K562 (cell line): ENCODE data around the gene HEXIM1. TPM values are rescaled to one million over a fixed set of nuclear protein-coding genes. Genes with fewer than 3 reads are reported as not detected.

ENCODE experiments used
- CEBPB ChIP-seq: fragments of 450-650 bp; IDR thresholded peaks from 2 replicates; pipeline ENCODE4 v1.6.1; 2016; ENCODE audit warnings: missing genetic modification characterization, missing compliant biosample characterization
- ETV1 ChIP-seq: fragments of 450-650 bp; conservative IDR thresholded peaks from 2 replicates; pipeline ENCODE4 v1.6.1; 2016; ENCODE audit warnings: missing genetic modification characterization, control low read depth, low read depth, missing compliant biosample characterization
- HCFC1 ChIP-seq: IDR thresholded peaks from 2 replicates; pipeline ENCODE4 v1.6.1; 2012; ENCODE audit warnings: low read depth, low read length, improper control_type of control experiment
- MEIS2 ChIP-seq: fragments of 450-650 bp; IDR thresholded peaks from 2 replicates; pipeline ENCODE4 v1.6.1; 2014; ENCODE audit warnings: mild to moderate bottlenecking; ENCODE audit not compliant: partially characterized antibody
- MTA3 ChIP-seq: fragments of 450-650 bp; formaldehyde crosslinking; IDR thresholded peaks from 2 replicates; pipeline ENCODE4 v1.6.1; 2017; ENCODE audit warnings: mild to moderate bottlenecking, borderline replicate concordance
- NCOR1 ChIP-seq: fragments of 450-650 bp; IDR thresholded peaks from 2 replicates; pipeline ENCODE4 v1.6.1; 2016; ENCODE audit warnings: mild to moderate bottlenecking, moderate library complexity
- POLR2AphosphoS2 ChIP-seq: IDR thresholded peaks from 2 replicates; pipeline ENCODE4 v1.6.1; 2012; ENCODE audit warnings: low read length, improper control_type of control experiment
- POLR2AphosphoS5 ChIP-seq: IDR thresholded peaks from 2 replicates; pipeline ENCODE4 v1.6.1; 2011; ENCODE audit warnings: mild to moderate bottlenecking, low read depth, low read length, moderate library complexity; ENCODE audit not compliant: control insufficient read depth, insufficient read depth
- POLR2G ChIP-seq: fragments of 200-400 bp; formaldehyde crosslinking; IDR thresholded peaks from 2 replicates; pipeline ENCODE4 v1.6.1; 2017; ENCODE audit warnings: low read depth, mild to moderate bottlenecking, antibody characterized with exemption, low read length, moderate library complexity
- SMARCA4 ChIP-seq: fragments of 450-650 bp; IDR thresholded peaks from 2 replicates; pipeline ENCODE4 v1.6.1; 2016
- SRSF7 ChIP-seq: fragments of 200-400 bp; formaldehyde crosslinking; optimal IDR thresholded peaks from 2 replicates; pipeline ENCODE3; 2017; ENCODE audit warnings: mild to moderate bottlenecking, low read depth, low read length
- TCF3 ChIP-seq: sonication (generic); formaldehyde crosslinking; IDR thresholded peaks from 2 replicates; pipeline ENCODE4 v1.4.0; 2020; ENCODE audit warnings: mild to moderate bottlenecking, missing genetic modification reagents
- THRB ChIP-seq: fragments of 450-650 bp; formaldehyde crosslinking; conservative IDR thresholded peaks from 2 replicates; pipeline ENCODE4 v1.4.0; 2022; ENCODE audit warnings: mild to moderate bottlenecking, missing genetic modification characterization
- TRIM28 ChIP-seq: fragments of 450-650 bp; IDR thresholded peaks from 2 replicates; pipeline ENCODE4 v1.6.1; 2017
- ZNF740 ChIP-seq, 3 experiments: fragments of 200-800 bp in 1 of 3; sonication (Bioruptor generic) in 1 of 3; sonication (generic) in 1 of 3; formaldehyde crosslinking in 1 of 3; IDR thresholded peaks; 2 replicates each; pipeline versions ENCODE4 v1.6.1 to v1.8.0; 2016 to 2022; ENCODE audit warnings: mild to moderate bottlenecking in 2 of 3, missing compliant biosample characterization in 2 of 3, missing genetic modification characterization in 2 of 3, missing genetic modification reagents in 1 of 3
- polyA plus RNA-seq, 8 experiments: library from polyadenylated mRNA; depleted of rRNA in 4 of 8; stranded (reverse) in 5 of 8; unstranded in 3 of 8; fragments of >200 nt; fragmentation: Nextera tagmentation in 2 of 8; fragmentation: Illumina TruSeq in 1 of 8; extraction: Ambion mirVana in 2 of 8; extraction: Trizol in 1 of 8; gene quantifications; 2 replicates each; pipeline versions ENCODE4 v1.2.1 to v1.2.3, GENCODE V29; 2011 to 2014; ENCODE audit warnings: inconsistent platforms in 1 of 8, missing spikeins in 1 of 8
- total RNA-seq, 7 experiments: library from RNA; depleted of rRNA in 6 of 7; stranded (reverse); fragments of >200 nt in 6 of 7; fragmentation: Illumina TruSeq in 2 of 7; extraction: Trizol in 2 of 7; gene quantifications; 2 replicates each; pipeline versions ENCODE4 v1.2.1 to v1.2.3, GENCODE V29; 2011 to 2021; ENCODE audit warnings: low replicate concordance in 1 of 7
- TF ChIP-seq, protein P1 (sequence below), 2 experiments: fragments of 200-800 bp in 1 of 2; sonication (Bioruptor generic) in 1 of 2; sonication (generic) in 1 of 2; formaldehyde crosslinking in 1 of 2; IDR thresholded peaks in 1 of 2; conservative IDR thresholded peaks in 1 of 2; 2 replicates each; pipeline versions ENCODE4 v1.5.0 to v1.6.1; 2016 to 2020; ENCODE audit warnings: missing compliant biosample characterization in 1 of 2, missing genetic modification characterization in 1 of 2, missing genetic modification reagents in 1 of 2
- TF ChIP-seq, protein P2 (sequence below): fragments of 250-450 bp; sonication (Bioruptor Pico); IDR thresholded peaks from 2 replicates; pipeline ENCODE4 v1.4.0; 2020

HEXIM1 gene
- total and polyA plus RNA-seq, 9 of the 15 experiments (the other 6 are each of a cell fraction or from before 2014, with no cell fraction given) = 1.4 to 28.3 (median 9.1) TPM

- TF ChIP-seq CEBPB (tag) (peak; percentile 88), THRB (CRISPR knock-in tag) (no peak), SMARCA4 (peak; percentile 74; the same call in 1 of the 2 replicates), NCOR1 (peak; percentile 35), POLR2AphosphoS2 (no peak), HCFC1 (peak; percentile 39; the same call in 1 of the 2 replicates), POLR2G (peak; percentile 71), MEIS2 (peak; percentile 10), MTA3 (peak; percentile 89; the same call in 1 of the 2 replicates), TCF3 (peak; percentile 88), TRIM28 (peak; percentile 14; the same call in 1 of the 2 replicates), SRSF7 (no peak), POLR2AphosphoS5 (peak; percentile 53), ZNF740 (CRISPR knock-in tag; IDR thresholded peaks at IDR 0.05) (peak; percentile 95), ZNF740 (tag; IDR thresholded peaks at IDR 0.05) (peak in 1 of 2 experiments; percentile 45; a peak in 1 of 4 replicates), ETV1 (tag) (0 out of 2 replicates have a peak, but pooled peaks have one; percentile 21)
- TF ChIP-seq, protein P1, sequence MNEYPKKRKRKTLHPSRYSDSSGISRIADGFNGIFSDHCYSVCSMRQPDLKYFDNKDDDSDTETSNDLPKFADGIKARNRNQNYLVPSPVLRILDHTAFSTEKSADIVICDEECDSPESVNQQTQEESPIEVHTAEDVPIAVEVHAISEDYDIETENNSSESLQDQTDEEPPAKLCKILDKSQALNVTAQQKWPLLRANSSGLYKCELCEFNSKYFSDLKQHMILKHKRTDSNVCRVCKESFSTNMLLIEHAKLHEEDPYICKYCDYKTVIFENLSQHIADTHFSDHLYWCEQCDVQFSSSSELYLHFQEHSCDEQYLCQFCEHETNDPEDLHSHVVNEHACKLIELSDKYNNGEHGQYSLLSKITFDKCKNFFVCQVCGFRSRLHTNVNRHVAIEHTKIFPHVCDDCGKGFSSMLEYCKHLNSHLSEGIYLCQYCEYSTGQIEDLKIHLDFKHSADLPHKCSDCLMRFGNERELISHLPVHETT (CRISPR knock-in tag; conservative IDR thresholded peaks at IDR 0.05 in 1 of 2, IDR thresholded peaks at IDR 0.05 in 1 of 2) = peak in 1 of 2 experiments; percentile 15; a peak in 1 of 4 replicates
- TF ChIP-seq, protein P2, sequence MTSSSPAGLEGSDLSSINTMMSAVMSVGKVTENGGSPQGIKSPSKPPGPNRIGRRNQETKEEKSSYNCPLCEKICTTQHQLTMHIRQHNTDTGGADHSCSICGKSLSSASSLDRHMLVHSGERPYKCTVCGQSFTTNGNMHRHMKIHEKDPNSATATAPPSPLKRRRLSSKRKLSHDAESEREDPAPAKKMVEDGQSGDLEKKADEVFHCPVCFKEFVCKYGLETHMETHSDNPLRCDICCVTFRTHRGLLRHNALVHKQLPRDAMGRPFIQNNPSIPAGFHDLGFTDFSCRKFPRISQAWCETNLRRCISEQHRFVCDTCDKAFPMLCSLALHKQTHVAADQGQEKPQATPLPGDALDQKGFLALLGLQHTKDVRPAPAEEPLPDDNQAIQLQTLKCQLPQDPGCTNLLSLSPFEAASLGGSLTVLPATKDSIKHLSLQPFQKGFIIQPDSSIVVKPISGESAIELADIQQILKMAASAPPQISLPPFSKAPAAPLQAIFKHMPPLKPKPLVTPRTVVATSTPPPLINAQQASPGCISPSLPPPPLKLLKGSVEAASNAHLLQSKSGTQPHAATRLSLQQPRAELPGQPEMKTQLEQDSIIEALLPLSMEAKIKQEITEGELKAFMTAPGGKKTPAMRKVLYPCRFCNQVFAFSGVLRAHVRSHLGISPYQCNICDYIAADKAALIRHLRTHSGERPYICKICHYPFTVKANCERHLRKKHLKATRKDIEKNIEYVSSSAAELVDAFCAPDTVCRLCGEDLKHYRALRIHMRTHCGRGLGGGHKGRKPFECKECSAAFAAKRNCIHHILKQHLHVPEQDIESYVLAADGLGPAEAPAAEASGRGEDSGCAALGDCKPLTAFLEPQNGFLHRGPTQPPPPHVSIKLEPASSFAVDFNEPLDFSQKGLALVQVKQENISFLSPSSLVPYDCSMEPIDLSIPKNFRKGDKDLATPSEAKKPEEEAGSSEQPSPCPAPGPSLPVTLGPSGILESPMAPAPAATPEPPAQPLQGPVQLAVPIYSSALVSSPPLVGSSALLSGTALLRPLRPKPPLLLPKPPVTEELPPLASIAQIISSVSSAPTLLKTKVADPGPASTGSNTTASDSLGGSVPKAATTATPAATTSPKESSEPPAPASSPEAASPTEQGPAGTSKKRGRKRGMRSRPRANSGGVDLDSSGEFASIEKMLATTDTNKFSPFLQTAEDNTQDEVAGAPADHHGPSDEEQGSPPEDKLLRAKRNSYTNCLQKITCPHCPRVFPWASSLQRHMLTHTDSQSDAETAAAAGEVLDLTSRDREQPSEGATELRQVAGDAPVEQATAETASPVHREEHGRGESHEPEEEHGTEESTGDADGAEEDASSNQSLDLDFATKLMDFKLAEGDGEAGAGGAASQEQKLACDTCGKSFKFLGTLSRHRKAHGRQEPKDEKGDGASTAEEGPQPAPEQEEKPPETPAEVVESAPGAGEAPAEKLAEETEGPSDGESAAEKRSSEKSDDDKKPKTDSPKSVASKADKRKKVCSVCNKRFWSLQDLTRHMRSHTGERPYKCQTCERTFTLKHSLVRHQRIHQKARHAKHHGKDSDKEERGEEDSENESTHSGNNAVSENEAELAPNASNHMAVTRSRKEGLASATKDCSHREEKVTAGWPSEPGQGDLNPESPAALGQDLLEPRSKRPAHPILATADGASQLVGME = 0 out of 2 replicates have a peak, but pooled peaks have one; percentile 33
Observed at GRCh38 chr17:45135192-45135977, 12.9 kb upstream of the HEXIM1 start, which contains the start of gene ACBD4 (continued).
